Progenitor cell of endocrine pancreas (in vitro differentiated cells): Measurements from ENCODE around the gene PLPPR3. TPM values are rescaled to one million over a fixed set of nuclear protein-coding genes. Genes with fewer than 3 reads are reported as not detected.
"Not testable (repeated sequence)": the region's sequence is repeated elsewhere in the genome, so short reads cannot be mapped to it uniquely, and the experiment has no call there.

Source experiments
- DNase-seq: peaks from one replicate; pipeline ENCODE4 v3.0.0; 2021; ENCODE audit warnings: low spot score; ENCODE audit not compliant: unreplicated experiment
- H3K27ac Mint-ChIP-seq: 2 replicates; pipeline ENCODE4 v1.8.0; 2021; ENCODE audit warnings: mild to moderate bottlenecking, moderate library complexity, mixed read lengths
- H3K27me3 Mint-ChIP-seq: 2 replicates; pipeline ENCODE4 v1.8.0; 2021; ENCODE audit warnings: mixed read lengths
- H3K36me3 Mint-ChIP-seq: 2 replicates; pipeline ENCODE4 v1.8.0; 2022; ENCODE audit warnings: mixed read lengths; ENCODE audit not compliant: insufficient read depth
- H3K4me1 Mint-ChIP-seq: 2 replicates; pipeline ENCODE4 v1.8.0; 2021; ENCODE audit warnings: low read depth, mixed read lengths
- H3K4me3 Mint-ChIP-seq: 2 replicates; pipeline ENCODE4 v1.8.0; 2021; ENCODE audit warnings: low read depth, mild to moderate bottlenecking, moderate library complexity, mixed read lengths
- H3K9me3 Mint-ChIP-seq: 2 replicates; pipeline ENCODE4 v1.8.0; 2021; ENCODE audit warnings: low read depth, mixed read lengths
- CTCF ChIP-seq: fragments of 200-600 bp; sonication (generic); IDR thresholded peaks from one replicate; pipeline ENCODE4 v1.5.0; 2021; ENCODE audit warnings: antibody characterized with exemption, mild to moderate bottlenecking; ENCODE audit not compliant: unreplicated experiment
- total RNA-seq: library from RNA; stranded (reverse); gene quantifications from 2 replicates; pipeline ENCODE4 v1.2.1, GENCODE V29; 2021

The PLPPR3 gene
- total RNA-seq, 1 donor from 2014 or later: 129 TPM

- Mint-ChIP-seq H3K36me3 (no peaks in the 10 kb centered on the region), H3K4me3 (no peak overlapping the region), H3K27ac (no peak overlapping the region), H3K9me3 (no peaks in the 10 kb centered on the region), H3K4me1 (no peaks in the 10 kb centered on the region), H3K27me3 (peaks cover 18% of the 10 kb centered on the region)
- TF ChIP-seq CTCF: no peak
- DNase-seq: no peak
Measured at GRCh38 chr19:858284-858683, 36.5 kb upstream of the PLPPR3 start.

GRCh38 chr19:855566-856120 is 33.9 kb upstream of the PLPPR3 start:
- no peak for TF ChIP-seq CTCF
- no peak for DNase-seq
- H3K27ac Mint-ChIP-seq: no peak overlapping the region
- H3K4me3 Mint-ChIP-seq: no peak overlapping the region
- no peaks in the 10 kb centered on the region for H3K36me3 Mint-ChIP-seq
- no peaks in the 10 kb centered on the region for H3K4me1 Mint-ChIP-seq
- no peaks in the 10 kb centered on the region for H3K9me3 Mint-ChIP-seq
- peaks cover 11% of the 10 kb centered on the region for H3K27me3 Mint-ChIP-seq

GRCh38 chr19:855142-855541 is 33.4 kb upstream of the PLPPR3 start:
- TF ChIP-seq CTCF: no peak
- H3K4me3 Mint-ChIP-seq: no peak overlapping the region

GRCh38 chr19:854549-854948 is 32.8 kb upstream of the PLPPR3 start:
- Mint-ChIP-seq H3K9me3 (no peaks in the 10 kb centered on the region), H3K4me1 (no peaks in the 10 kb centered on the region), H3K36me3 (no peaks in the 10 kb centered on the region), H3K27me3 (peaks cover 6% of the 10 kb centered on the region), H3K27ac (no peak overlapping the region), H3K4me3 (no peak overlapping the region)
- no peak for TF ChIP-seq CTCF
- DNase-seq: no peak

More at GRCh38 chr19:855142-855541, 33.4 kb upstream of the PLPPR3 start:
- Mint-ChIP-seq H3K36me3 (no peaks in the 10 kb centered on the region), H3K27me3 (peaks cover 11% of the 10 kb centered on the region), H3K4me1 (no peaks in the 10 kb centered on the region), H3K27ac (no peak overlapping the region), H3K9me3 (no peaks in the 10 kb centered on the region)
- no peak for DNase-seq

- not testable (repeated sequence) for H3K4me1 Mint-ChIP-seq, H3K27me3 Mint-ChIP-seq, H3K36me3 Mint-ChIP-seq, H3K4me3 Mint-ChIP-seq, H3K9me3 Mint-ChIP-seq, DNase-seq, H3K27ac Mint-ChIP-seq
Measured at GRCh38 chr19:853614-854220, 32.0 kb upstream of the PLPPR3 start.

- H3K27ac Mint-ChIP-seq: no peak overlapping the region
- DNase-seq: no peak
- H3K27me3 Mint-ChIP-seq: no peaks in the 10 kb centered on the region
- H3K4me3 Mint-ChIP-seq: no peak overlapping the region
- H3K36me3 Mint-ChIP-seq: no peaks in the 10 kb centered on the region
- H3K9me3 Mint-ChIP-seq: no peaks in the 10 kb centered on the region
- H3K4me1 Mint-ChIP-seq: no peaks in the 10 kb centered on the region
- no peak for TF ChIP-seq CTCF
Measured at GRCh38 chr19:853014-853585, 31.3 kb upstream of the PLPPR3 start.
